Activated CD8-positive, alpha-beta memory T cell treated with anti-CD3 and anti-CD28 coated beads, Interleukin-2, amount 50 U/mL, for 24 hours (primary cell): ENCODE results near the gene DIAPH2.
"Not testable (repeated sequence)": the region's sequence is repeated elsewhere in the genome, so short reads cannot be mapped to it uniquely, and the experiment has no call there.

Experiments used
- DNase-seq: peaks from one replicate; pipeline ENCODE4 v3.0.0-alpha.2; 2020; ENCODE audit errors: extremely low read depth

The DIAPH2 gene

DNA sequence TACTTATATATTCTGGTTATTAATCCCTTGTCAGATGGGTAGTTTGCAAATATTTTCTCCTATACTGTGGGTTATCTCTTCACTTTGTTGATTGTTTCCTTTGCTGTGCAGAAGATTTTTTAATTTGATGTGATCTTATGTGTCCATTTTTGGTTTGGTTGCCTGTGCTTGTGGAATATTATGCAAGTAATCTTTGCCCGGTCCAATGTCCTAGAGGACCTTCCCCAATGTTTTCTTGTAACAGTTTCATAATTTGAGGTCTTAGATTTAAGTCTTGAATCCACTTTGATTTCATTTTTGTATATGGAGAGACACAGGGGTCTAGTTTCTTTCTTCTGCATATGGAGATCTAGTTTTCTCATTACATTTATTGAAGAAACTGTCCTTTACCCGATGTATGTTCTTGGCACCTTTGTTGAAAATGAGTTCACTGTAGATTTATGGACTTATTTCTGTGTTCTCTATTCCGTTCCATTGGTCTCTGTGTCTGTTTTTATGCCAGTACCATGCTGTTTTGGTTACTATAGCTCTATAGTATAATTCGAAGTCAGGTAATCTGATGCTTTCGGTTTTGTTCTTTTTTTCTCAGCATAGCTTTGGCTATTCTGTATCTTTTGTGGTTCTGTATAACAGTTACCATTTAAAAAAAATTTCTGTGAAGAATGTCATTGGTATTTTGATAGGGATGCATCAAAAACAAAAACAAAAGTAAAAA, 34.7 kb downstream of the DIAPH2 start:
- DNase-seq = no peak

DNA sequence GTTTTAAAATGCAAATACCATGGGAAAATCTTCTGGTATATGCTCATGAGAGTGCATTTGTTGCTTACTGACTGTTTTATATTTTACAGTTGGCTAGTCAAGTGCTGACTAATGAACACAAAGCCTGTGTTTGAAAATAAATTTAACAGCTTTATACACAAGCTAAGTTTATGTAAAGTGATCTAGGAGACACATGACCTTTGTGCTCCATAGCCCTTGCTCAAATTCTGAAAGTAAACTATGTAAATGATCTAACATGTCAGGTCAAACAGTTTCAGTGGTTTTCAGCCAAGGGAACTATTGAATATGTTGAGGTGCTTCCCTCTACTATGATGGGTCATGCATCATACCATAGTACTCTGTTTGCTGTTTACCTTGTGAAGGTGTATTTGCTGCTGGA, 36.7 kb downstream of the DIAPH2 start:
- DNase-seq = no peak

DNA sequence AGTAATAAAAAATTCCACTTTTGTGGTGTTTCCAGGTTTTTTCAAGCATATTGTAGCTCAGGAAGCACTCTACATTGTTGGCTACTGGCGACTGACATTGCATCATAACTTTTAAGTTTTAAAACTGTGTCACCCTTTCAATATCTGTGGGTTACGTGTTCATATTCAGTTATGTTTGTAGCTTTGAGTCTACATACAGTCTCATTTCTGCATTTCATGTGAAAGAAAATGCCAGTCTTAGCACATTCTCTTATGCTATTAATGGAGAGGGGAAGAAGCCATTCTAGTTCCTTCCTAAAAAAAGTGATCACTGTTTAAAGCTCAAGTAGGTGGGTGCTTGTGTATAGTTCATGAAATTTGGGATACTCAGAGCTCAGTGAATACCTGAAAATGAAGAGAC, 38.1 kb downstream of the DIAPH2 start:
- DNase-seq = no peak

GRCh38 chrX:96729053-96729452, 44.4 kb downstream of the DIAPH2 start:
- no peak for DNase-seq

- no peak for DNase-seq
These were observed 45.4 kb downstream of the DIAPH2 start for GRCh38 chrX:96729868-96730643.

DNA sequence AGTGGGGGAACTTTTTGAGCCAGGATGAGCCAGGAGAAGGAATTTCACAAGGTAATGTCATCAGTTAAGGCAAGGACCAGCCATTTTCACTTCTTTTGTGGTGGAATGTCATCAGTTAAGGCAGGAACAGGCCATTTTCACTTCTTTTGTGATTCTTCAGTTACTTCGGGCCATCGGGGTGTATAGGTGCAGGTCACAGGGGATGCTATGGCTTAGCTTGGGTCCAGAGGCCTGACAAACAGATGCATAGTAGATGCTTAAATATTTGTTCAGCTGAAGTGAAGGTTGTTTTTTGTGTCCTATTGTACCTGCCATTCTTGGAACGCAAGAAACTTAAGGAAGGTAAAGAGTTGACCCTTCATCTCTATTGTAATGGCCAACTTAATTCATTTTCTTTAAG, 46.4 kb downstream of the DIAPH2 start:
- not testable (repeated sequence) for DNase-seq

GRCh38 chrX:96743367-96744073, 58.9 kb downstream of the DIAPH2 start:
- DNase-seq = no peak

DNA sequence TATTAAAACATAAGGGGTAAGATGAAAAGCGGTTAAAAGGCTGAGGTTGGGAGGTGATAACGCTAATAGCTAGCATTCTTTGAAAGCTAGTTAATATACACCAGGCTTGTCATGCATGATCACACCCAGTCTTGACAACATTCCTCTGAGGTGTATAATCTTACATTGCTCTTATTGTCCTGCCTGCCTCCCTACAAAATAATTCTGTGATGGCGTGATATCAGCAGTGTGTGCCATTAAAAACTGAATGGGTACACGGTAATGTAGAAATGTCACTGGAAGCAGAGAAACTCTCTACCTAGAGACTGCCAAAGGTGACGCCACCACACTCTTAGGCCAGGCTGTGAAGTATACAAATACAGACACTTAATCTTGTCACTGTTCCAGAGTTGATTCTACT, 68.1 kb downstream of the DIAPH2 start:
- no peak for DNase-seq

- DNase-seq = no peak
These were observed 68.6 kb downstream of the DIAPH2 start for GRCh38 chrX:96753230-96753629.

DNA sequence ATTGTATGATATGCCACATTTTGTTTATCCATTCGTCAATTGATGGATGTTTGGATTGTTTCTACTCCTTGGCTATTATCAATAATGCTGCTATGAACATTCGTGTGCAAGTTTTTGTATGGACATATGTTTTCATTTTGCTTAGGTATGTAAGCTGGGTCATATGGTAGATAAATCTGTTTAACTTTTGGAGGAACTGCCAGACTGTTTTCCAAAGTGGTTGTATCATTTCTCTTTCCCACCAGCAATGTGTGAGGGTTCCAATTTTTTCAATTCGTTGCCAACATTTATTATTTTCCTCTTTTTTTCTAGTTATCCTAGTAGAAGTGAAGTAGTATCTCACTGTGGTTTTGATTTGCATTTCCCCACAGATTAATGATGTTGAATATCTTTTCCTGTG, 71.8 kb downstream of the DIAPH2 start:
- DNase-seq = no peak

DNA sequence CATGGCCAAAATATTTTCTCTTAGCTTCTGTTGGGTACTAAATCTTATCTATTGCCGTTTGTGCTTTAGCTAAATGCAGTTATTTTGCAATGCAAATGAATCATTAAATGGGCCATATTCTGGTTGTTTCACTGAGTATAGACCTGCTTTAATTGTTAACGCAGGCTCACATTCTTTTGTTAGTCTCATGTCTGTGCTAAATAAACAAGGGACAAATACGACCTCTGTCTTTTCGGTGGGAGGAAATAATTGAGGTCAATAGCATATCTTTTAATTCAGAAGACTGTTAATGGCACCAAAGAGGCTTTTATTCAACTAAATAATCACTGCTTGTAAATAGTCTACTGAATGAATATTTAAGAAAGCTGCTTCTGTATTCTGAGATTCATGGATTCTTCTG, 76.9 kb downstream of the DIAPH2 start:
- DNase-seq = no peak

DNA sequence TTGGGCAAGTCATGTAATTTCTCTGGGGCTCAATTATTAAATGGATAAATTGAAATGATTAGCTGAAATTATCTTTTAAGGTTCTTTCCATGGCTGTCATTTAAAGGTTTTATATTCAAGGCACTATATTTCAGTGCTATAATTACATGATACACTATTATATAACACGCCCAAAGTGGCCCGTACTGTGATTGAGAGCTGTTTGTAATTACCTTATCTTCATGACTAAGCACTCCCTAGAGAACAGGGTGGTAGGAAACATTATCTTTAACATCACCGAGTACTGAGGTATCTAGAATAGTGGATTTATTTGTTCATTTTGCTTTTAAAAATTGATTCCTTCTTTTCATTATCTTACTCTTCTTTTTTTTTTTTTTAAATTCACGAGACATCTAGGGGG, 79.0 kb downstream of the DIAPH2 start:
- no peak for DNase-seq

GRCh38 chrX:96764864-96765263, 80.2 kb downstream of the DIAPH2 start:
- no peak for DNase-seq

- DNase-seq = no peak
These were observed 85.7 kb downstream of the DIAPH2 start for GRCh38 chrX:96770315-96770714.

GRCh38 chrX:96771486-96771885, 86.8 kb downstream of the DIAPH2 start:
- DNase-seq = no peak

DNA sequence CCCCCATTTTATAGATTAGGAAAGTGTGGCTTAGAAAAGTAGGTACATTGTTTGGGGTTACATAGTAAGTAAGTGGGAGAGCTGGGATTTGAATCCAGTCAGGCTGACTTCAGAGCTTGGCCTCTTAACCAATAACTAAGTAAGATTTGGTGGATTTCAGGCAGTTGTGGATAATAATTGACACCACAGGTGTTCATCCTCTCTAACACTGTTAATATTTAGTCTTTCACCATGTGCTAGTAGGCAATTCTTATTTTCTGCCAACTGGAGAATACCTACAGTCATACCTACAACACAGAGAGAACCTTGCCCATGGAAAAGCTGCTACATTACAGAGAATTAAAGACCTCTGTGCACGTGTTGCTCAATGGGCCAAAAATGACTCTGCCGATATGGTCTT, 89.5 kb downstream of the DIAPH2 start:
- no peak for DNase-seq

DNA sequence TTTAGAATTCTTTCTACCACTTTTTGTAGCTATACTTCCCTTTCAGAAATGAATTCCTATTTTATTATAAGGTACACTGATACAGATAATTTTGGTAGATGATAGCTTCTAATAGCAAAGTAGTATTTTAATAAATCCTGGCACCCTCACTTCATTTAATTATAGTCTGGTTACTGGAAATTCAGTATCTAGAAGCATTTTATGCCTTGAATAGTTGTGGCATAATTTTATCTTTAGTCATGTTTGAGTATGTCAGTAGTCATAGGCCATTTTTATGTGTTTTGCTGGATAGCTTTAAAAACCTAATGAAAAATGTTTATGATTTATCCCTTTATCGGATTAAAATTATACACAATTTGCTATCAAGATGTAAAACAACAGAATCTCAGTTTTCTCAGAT, 92.3 kb downstream of the DIAPH2 start:
- no peak for DNase-seq

GRCh38 chrX:96791559-96791958, 106.9 kb downstream of the DIAPH2 start:
- DNase-seq = no peak

- no peak for DNase-seq
These were observed 107.4 kb downstream of the DIAPH2 start for GRCh38 chrX:96792047-96792446.

DNA sequence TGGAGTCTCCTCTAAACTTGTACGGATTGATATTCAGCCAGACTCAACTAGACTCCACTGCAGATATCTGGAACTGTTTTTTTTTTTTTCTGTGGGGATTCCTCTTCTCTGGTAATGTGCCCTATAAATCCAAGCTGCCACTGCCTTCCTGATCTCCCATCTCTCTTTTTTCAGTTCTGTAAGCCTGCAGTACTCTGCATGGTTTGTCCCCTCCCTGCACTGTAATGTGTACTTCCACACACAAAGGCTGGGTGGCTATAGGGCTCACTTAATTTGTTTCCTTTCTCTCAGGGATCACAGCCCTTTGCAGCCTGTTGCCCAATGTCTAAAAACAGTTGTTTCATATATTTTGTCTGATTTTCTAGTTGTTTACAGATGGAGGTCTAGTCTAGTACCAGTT, 114.3 kb downstream of the DIAPH2 start:
- no peak for DNase-seq

DNA sequence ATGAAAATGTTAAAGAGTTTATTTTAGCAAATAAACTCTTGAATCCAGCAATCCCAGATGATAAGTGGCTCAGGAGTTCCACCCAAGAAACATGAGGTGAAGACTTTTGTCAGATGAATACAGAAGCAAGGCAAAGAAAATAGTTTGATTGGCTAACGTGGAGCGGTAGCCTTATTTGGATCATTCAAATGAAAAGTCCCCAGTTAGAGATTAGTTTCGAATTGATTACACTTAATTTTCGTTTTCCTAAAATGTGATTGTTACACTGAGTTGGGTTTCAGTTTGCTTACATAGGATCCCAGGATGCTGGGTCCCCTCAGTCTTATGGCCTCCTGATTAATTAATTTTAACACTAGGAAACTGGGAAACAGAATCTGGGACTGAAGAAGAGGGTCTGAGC, 122.7 kb downstream of the DIAPH2 start:
- DNase-seq = no peak

- no peak for DNase-seq
These were observed 136.3 kb downstream of the DIAPH2 start for GRCh38 chrX:96820935-96821334.

DNA sequence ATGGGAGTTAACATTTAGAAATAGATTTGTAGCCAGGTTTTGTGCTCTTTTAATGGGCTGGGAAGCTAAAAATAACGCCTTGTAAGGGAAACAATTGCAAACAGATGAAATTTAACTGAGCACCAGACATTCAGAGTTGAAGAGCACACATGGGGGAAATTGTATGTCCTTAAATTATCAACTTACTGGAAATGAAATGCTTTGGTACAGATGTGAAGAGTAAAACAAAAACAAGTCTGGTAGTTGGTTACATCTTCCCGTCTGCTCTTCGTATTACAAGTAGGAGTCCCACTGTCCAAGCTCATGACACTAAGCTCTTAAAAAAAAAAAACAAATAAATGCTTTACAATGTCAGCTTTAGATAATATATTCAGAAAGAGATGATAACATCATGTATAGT, 139.5 kb downstream of the DIAPH2 start:
- no peak for DNase-seq
